Fibroblast of pulmonary artery (primary cell): ENCODE results near the gene TAF1L.
"Not testable (repeated sequence)": the region's sequence is repeated elsewhere in the genome, so short reads cannot be mapped to it uniquely, and the experiment has no call there.

ENCODE experiments used
- DNase-seq: peaks from one replicate; pipeline ENCODE4 v3.0.0-alpha.2; 2010; ENCODE audit warnings: low read depth
- H3K4me3 ChIP-seq: replicated peaks from 2 replicates; pipeline ENCODE4 v1.5.1; 2011; ENCODE audit warnings: low read depth, mild to moderate bottlenecking, control low read depth, low read length, moderate library complexity
- CTCF ChIP-seq: IDR thresholded peaks from 2 replicates; pipeline ENCODE4 v1.5.1; 2011; ENCODE audit warnings: mild to moderate bottlenecking, control low read depth, low read length, inconsistent platforms; ENCODE audit errors: missing control alignments

TAF1L gene

GRCh38 chr9:32647671-32648070 lies 12.2 kb upstream of the TAF1L start:
- DNase-seq: no peak
- no peak for TF ChIP-seq CTCF

GRCh38 chr9:32644698-32645097 lies 9.2 kb upstream of the TAF1L start:
- H3K4me3 ChIP-seq: no peak overlapping the region
- peak; percentile 98 for DNase-seq
- TF ChIP-seq CTCF: no peak

More at GRCh38 chr9:32647671-32648070, 12.2 kb upstream of the TAF1L start:
- H3K4me3 ChIP-seq: no peak overlapping the region

DNA sequence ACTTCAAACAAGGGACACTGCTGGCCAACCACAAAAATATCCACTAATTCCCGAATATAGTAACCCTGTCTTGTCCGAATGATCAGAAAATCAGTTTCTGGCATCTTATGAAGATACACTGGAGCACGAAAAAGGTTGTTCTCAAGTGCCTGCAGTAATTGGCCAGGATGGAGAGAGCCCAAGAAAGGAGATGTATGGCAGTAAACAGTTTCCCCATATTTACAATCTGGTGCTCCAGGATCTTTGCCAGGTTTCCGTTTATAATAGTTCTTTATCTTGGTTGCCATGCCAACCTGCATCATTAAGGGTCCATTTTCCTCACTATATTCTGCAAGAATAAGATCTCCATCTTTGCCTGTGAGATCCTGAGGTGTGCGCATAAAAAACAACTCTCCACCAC lies 2.3 kb downstream of the TAF1L start:
- not testable (repeated sequence) for DNase-seq, H3K4me3 ChIP-seq

- DNase-seq: no peak
- no peak for TF ChIP-seq CTCF
Measured at GRCh38 chr9:32631991-32632390, 3.5 kb downstream of the TAF1L start.

GRCh38 chr9:32627394-32627954 lies 8.0 kb downstream of the TAF1L start:
- no peak for TF ChIP-seq CTCF
- H3K4me3 ChIP-seq: no peak overlapping the region
- DNase-seq: no peak

More at GRCh38 chr9:32631991-32632390, 3.5 kb downstream of the TAF1L start:
- H3K4me3 ChIP-seq: no peak overlapping the region

DNA sequence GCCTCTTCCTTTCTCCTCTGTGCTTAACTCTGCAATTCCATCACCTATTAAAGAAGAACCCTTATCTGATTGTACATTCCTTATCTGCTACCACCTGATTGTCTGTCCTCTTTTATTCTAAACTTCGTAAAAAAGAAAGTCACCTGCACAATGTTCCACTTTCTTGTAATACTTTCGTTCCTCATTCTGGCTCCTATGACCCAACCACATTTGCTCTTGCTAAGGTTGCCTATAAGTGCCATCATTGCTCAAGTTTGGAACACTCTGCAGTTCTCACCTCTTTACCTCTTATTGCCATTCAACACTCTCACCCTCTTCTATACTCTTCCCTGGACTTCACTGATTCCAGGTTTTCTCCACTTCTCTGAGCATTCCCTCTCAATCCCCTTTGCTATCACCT lies 10.1 kb downstream of the TAF1L start:
- TF ChIP-seq CTCF: no peak
- no peak for DNase-seq
- no peak overlapping the region for H3K4me3 ChIP-seq

GRCh38 chr9:32622948-32623347 lies 12.5 kb downstream of the TAF1L start:
- no peak for DNase-seq
- no peak for TF ChIP-seq CTCF
- no peak overlapping the region for H3K4me3 ChIP-seq
